Activated T-cell treated with anti-CD3 and anti-CD28 coated beads, Interleukin-2, amount 50 U/mL, for 24 hours (primary cell): ENCODE data around the gene CFAP57.
"Not testable (repeated sequence)": the region's sequence is repeated elsewhere in the genome, so short reads cannot be mapped to it uniquely, and the experiment has no call there.

Source experiments
- DNase-seq: peaks from one replicate; pipeline ENCODE4 v3.0.0-alpha.2; 2020
- H3K27ac Mint-ChIP-seq: 2 replicates; pipeline ENCODE4 v1.8.0; 2020; ENCODE audit warnings: mild to moderate bottlenecking, mixed read lengths
- H3K27me3 Mint-ChIP-seq: 2 replicates; pipeline ENCODE4 v1.8.0; 2020; ENCODE audit warnings: mixed read lengths
- H3K36me3 Mint-ChIP-seq: 2 replicates; pipeline ENCODE4 v1.8.0; 2020; ENCODE audit warnings: low read depth, mixed read lengths
- H3K4me1 Mint-ChIP-seq: 2 replicates; pipeline ENCODE4 v1.8.0; 2020; ENCODE audit warnings: low read depth, mixed read lengths
- H3K4me3 Mint-ChIP-seq: 2 replicates; pipeline ENCODE4 v1.8.0; 2020; ENCODE audit warnings: mild to moderate bottlenecking, moderate library complexity, mixed read lengths
- H3K9me3 Mint-ChIP-seq: 2 replicates; pipeline ENCODE4 v1.8.0; 2020; ENCODE audit warnings: mixed read lengths

Gene CFAP57

DNA sequence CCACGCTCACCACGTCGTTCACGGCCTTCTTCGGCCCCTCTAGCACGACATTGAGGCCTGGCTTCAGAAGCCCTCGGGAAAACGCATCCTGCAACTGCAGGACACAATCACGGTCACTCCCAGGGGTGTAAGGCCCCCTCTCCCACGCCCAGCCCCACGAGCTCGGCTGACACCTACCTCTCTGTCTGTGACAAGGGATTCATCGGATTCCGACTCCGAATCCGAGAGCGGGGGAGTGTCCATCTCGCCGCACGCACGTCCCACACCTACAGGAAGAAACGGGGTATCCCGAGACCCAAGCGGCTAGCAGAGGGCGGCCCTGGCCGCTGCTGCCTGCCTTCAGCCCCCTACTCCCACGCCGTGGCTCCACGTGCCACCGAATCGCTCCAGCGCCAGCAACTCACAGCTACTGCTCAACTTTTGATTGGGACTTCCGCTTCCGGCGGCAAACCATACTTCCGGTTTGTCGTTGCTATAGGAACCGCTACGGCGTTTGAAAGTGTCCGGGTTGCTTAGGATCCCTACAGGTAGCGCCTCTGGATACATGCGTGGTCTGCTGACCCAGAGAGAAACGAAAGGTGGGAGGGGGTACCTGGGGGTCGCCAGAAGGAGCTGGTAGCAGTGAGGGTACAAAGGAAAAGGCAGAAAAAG lies at the start of gene CFAP57, which contains the start of gene EBNA1BP2:
TSS of gene CFAP57 (plus strand) at position 455 of the 651 bp plus-strand sequence. CDS start 424 bp downstream, outside the sequence.
TSS of gene EBNA1BP2 (minus strand) at position 415 of the 651 bp plus-strand sequence. CDS start at position 243, 172 bp downstream.
- Mint-ChIP-seq H3K27ac (peak within 1 kb of the TSS; percentile 97), H3K4me1 (peaks cover 35% of the 10 kb centered on the region), H3K9me3 (no peaks in the 10 kb centered on the region), H3K36me3 (peaks cover 53% of the 10 kb centered on the region), H3K27me3 (peaks cover 16% of the 10 kb centered on the region), H3K4me3 (peak within 1 kb of the TSS; percentile 99)
- peak; percentile 96 for DNase-seq

DNA sequence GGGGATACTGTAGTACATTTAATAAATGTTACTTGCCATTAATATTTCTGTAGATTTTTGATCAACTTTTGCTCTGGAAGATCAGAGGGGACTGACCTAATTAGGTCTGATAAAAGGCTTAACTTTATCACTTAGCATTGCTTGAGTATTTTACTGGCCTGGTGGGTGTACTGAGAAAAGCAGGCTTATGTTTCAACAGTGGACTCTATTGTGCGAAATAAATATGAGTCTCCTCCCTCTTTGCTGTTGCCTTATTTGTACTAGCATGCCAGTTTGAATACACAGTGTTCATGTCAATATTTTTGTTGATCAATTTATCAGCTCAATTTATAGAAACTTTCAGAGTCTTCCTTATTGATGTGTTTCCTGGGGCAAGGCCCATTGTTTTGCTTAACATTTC lies 49.1 kb upstream of the CFAP57 start:
- no peaks in the 10 kb centered on the region for H3K4me1 Mint-ChIP-seq
- H3K27me3 Mint-ChIP-seq = peaks cover 37% of the 10 kb centered on the region
- H3K9me3 Mint-ChIP-seq = no peaks in the 10 kb centered on the region
- H3K27ac Mint-ChIP-seq = no peak overlapping the region
- H3K4me3 Mint-ChIP-seq = no peak overlapping the region
- no peaks in the 10 kb centered on the region for H3K36me3 Mint-ChIP-seq
- no peak for DNase-seq

DNA sequence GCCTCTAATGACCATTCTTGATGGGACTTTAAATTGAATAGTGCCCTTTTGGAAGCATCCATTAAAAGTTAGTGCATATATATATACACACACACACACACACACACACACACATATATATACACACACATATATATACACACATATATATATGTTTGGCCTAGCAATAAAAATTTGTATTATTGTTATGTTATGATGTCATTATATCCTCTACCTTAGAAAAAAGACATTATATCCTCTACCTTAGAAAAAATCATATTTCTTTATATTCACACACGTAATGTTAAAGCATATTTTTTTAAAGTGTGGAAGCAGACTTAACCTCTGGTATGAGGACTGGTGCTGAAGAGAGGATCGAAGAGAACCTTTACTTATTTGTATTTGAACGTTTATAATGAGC lies 43.3 kb upstream of the CFAP57 start:
- DNase-seq = no peak
- no peaks in the 10 kb centered on the region for H3K4me1 Mint-ChIP-seq
- H3K9me3 Mint-ChIP-seq = no peaks in the 10 kb centered on the region
- H3K27ac Mint-ChIP-seq = no peak overlapping the region
- no peaks in the 10 kb centered on the region for H3K36me3 Mint-ChIP-seq
- peaks cover 30% of the 10 kb centered on the region for H3K27me3 Mint-ChIP-seq
- no peak overlapping the region for H3K4me3 Mint-ChIP-seq

DNA sequence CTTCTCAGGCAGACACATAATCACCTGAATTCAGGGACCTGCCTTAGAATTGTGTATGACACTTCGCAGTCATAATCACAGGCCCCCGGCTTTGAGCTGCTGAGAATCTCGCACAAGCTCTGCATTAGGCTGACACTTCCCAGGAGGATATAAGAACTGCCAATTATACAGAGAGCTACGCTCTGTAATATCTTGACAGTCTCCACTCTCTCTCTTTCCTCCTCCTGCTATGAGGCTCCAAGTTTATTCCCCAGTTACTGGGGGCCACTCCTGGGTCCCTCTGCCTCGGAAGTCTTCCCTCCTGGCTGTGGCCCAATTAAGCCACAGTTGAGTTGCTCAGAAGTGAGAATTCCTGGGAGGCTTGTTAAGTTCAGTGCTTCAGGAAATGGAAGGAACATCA lies 42.7 kb upstream of the CFAP57 start:
- Mint-ChIP-seq H3K27me3 (peaks cover 34% of the 10 kb centered on the region), H3K27ac (no peak overlapping the region), H3K4me3 (no peak overlapping the region), H3K4me1 (no peaks in the 10 kb centered on the region), H3K9me3 (no peaks in the 10 kb centered on the region), H3K36me3 (no peaks in the 10 kb centered on the region)
- no peak for DNase-seq

DNA sequence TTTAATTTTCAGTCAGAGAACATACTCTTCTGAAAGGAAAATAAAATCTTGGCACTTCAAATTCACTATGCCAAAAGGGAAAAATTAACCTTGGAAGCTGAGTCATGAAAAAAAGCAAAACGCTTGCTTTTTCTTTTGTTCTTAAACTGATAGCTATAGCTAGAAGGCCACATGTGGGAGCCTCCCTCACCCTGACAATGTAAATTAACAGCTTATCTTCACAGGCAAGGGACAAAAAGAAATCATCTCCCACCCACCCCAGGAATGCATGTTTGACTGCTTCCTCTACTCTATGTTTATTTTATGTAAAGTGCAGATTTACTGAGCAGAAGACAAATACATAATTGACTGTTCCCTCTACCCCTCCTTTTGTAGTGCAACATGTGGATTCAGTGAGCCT lies 38.1 kb upstream of the CFAP57 start:
- H3K27me3 Mint-ChIP-seq = peaks cover 34% of the 10 kb centered on the region
- no peaks in the 10 kb centered on the region for H3K9me3 Mint-ChIP-seq
- H3K4me3 Mint-ChIP-seq = no peak overlapping the region
- no peaks in the 10 kb centered on the region for H3K4me1 Mint-ChIP-seq
- no peak overlapping the region for H3K27ac Mint-ChIP-seq
- DNase-seq = no peak
- H3K36me3 Mint-ChIP-seq = no peaks in the 10 kb centered on the region

DNA sequence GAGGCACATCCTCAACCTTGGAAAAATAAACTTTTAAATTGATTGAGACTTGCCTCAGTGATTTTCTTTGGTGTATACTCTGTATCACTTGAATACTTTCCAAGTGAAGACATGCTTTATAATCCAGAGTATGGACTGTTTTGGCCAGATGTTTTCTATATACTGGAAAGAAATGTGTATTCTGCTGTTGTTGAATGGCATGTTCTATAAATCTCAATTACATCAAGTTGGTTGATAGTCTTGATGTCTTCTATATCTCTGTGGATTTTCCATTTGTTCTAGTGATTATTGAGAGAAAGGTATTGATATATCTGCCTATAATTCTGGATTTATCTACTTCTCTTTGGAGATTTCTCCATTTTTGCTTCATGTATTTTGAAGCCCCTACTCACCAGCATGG lies 37.5 kb upstream of the CFAP57 start:
- Mint-ChIP-seq H3K4me3 (no peak overlapping the region), H3K4me1 (no peaks in the 10 kb centered on the region), H3K27me3 (peaks cover 38% of the 10 kb centered on the region), H3K36me3 (no peaks in the 10 kb centered on the region), H3K27ac (no peak overlapping the region), H3K9me3 (no peaks in the 10 kb centered on the region)
- no peak for DNase-seq

DNA sequence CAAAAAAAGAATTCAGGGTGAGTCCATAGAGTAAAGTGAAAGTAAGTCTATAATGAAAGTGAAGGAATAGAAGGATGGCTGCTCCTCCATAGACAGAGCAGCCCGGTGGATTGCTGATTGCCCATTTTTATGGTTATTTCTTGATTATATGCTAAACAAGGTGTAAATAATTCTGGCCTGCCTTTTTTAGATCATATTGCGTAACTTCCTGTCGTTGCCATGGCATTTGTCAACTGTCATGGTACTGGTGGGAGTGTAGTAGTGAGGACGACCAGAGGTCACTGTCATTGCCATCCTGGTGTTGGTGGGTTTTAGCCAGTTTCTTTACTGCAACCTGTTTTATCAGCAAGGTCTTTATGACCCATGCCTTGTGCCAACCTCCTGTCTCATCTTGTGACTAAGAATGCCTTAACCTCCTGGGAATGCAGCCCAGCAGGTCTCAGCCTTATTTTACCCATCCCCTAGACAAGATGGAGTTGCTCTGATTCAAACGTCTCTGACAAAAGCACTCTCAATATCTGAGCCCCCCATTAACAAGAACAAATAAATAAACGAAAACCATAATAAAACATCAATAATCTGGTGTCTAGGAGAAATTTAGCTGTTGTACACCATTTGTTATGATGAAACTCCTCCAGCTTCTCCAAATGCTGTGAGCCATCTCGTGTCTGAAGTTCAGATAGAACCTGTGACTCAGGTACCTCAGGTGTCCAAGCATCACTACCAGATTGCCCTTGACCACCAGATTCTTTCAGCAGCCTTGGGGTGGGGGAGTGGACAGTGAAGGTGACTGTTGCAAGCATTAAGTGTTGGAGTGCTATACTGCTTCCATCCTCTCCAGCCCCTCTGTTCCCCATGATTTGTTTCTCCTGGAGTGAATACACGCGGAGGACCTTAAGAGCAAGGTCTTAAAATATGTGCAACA lies 36.0 kb upstream of the CFAP57 start:
- H3K4me3 Mint-ChIP-seq = no peak overlapping the region
- no peaks in the 10 kb centered on the region for H3K9me3 Mint-ChIP-seq
- no peaks in the 10 kb centered on the region for H3K4me1 Mint-ChIP-seq
- peaks cover 34% of the 10 kb centered on the region for H3K27me3 Mint-ChIP-seq
- no peak for DNase-seq
- no peak overlapping the region for H3K27ac Mint-ChIP-seq
- no peaks in the 10 kb centered on the region for H3K36me3 Mint-ChIP-seq

DNA sequence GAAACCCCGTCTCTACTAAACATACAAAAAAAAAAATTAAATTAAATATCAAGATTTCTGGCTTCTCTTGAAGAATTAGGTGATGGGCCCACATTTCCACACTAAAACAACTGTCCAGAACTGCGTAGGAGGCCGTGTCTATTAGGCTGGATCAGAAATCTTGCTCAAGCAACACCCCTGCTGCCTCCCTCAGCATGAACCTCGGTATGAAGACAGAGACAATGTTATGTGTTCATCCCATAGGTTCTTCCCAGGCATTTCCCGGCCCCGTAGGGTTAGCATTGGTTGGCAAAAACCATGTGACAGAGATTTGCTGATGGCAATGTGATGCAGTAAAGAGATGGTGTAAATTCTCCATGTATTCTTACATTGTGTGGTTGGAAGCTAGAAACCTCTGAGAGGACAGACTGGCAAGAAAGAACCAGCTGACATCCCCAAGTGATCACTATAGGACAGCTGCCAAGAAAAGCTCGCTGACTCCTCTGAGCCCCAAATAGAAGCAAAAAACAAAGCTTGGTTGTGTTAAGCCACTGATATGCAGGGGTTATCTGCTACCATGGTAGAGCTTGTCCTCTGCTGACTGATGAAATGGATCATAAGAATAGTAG lies 34.6 kb upstream of the CFAP57 start:
- H3K36me3 Mint-ChIP-seq = no peaks in the 10 kb centered on the region
- no peak for DNase-seq
- H3K27ac Mint-ChIP-seq = no peak overlapping the region
- H3K27me3 Mint-ChIP-seq = peaks cover 30% of the 10 kb centered on the region
- H3K4me3 Mint-ChIP-seq = no peak overlapping the region
- no peaks in the 10 kb centered on the region for H3K9me3 Mint-ChIP-seq
- H3K4me1 Mint-ChIP-seq = no peaks in the 10 kb centered on the region

DNA sequence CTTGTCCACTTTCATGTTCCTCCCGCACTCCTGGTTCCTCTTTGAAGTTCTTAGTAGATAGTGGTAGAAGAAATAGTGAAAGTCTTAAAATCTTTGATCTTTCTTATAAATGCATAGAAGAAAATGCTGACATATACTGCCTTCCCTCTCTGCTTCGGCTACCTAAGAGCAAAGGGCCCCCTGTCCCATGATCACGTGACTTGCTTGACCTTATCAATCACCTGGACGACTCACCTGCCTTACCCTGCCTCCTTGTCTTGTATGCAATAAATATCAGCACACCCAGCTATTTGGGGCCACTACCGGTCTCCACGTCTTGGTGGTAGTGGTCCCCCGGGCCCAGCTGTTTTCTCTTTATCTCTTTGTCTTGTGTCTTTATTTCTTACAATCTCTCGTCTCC lies 32.8 kb upstream of the CFAP57 start:
- not testable (repeated sequence) for DNase-seq, H3K4me1 Mint-ChIP-seq, H3K36me3 Mint-ChIP-seq, H3K4me3 Mint-ChIP-seq, H3K27ac Mint-ChIP-seq, H3K9me3 Mint-ChIP-seq
- H3K27me3 Mint-ChIP-seq = peaks cover 42% of the 10 kb centered on the region

DNA sequence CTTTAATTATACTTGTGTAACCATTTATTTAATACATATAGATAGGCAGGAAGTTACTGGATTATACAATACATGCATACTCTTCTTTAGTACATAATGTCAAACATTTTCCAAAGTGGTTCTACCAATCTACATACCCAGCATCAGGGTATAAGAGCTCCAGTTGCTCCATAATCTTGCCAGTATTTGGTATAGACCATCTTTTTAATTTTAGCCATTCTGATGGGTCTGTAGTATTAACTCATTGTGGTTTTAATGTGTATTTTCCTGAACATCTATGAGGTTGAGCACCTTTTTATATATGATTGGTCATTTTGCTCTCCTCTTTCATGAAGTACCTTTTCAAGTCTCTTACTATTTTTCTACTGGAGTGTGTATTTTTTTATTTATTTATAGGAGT lies 32.1 kb upstream of the CFAP57 start:
- Mint-ChIP-seq H3K4me3 (no peak overlapping the region), H3K36me3 (no peaks in the 10 kb centered on the region), H3K9me3 (no peaks in the 10 kb centered on the region), H3K4me1 (no peaks in the 10 kb centered on the region), H3K27me3 (peaks cover 42% of the 10 kb centered on the region), H3K27ac (no peak overlapping the region)
- no peak for DNase-seq

DNA sequence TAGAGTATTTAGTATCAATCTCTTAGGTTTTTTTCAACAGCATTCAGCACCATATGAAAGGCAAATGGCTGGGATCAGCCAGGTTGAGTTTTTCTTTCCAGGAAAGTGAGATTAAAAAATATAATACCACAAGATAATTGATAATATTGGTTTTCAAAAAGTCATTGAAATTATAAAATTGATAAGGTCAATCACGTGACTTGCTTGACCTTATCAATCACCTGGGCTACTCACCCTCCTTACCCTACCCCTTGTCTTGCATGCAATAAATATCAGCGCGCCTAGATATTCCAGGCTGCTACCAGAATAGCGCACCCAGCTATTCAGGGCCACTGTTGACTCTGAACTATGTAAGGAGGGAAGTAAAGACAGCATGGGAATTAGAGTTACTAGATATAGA lies 31.5 kb upstream of the CFAP57 start:
- H3K9me3 Mint-ChIP-seq = no peaks in the 10 kb centered on the region

DNA sequence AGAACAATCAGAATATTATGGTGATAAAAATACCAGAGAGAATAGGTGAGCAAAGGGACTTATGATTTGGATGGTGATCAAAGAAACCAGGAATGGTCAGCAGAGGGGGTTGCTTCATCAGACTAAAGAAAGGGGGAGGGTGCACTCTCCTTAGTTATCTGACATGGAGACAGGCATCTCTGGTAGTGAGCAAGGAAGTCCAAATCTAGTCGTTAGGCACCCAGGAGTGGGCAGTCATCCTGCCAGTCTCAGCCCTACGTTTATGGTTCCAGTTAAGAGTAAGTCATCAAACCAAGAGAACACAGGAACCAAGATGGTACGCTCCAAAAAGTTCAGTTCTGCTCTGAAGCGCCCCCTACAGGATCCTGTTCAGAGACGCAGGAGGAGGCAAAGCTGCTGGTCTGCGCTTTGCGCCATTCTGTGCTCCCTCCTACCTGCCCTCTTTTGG lies 28.7 kb upstream of the CFAP57 start:
- no peak for DNase-seq
- no peaks in the 10 kb centered on the region for H3K36me3 Mint-ChIP-seq
- no peak overlapping the region for H3K4me3 Mint-ChIP-seq
- peaks cover 3% of the 10 kb centered on the region for H3K4me1 Mint-ChIP-seq
- H3K9me3 Mint-ChIP-seq = no peaks in the 10 kb centered on the region
- no peak overlapping the region for H3K27ac Mint-ChIP-seq
- H3K27me3 Mint-ChIP-seq = peaks cover 64% of the 10 kb centered on the region

More for the DNA sequence above, 31.5 kb upstream of the CFAP57 start:
- no peak for DNase-seq
- no peak overlapping the region for H3K4me3 Mint-ChIP-seq
- H3K4me1 Mint-ChIP-seq = no peaks in the 10 kb centered on the region
- no peaks in the 10 kb centered on the region for H3K36me3 Mint-ChIP-seq
- peaks cover 46% of the 10 kb centered on the region for H3K27me3 Mint-ChIP-seq
- H3K27ac Mint-ChIP-seq = no peak overlapping the region

DNA sequence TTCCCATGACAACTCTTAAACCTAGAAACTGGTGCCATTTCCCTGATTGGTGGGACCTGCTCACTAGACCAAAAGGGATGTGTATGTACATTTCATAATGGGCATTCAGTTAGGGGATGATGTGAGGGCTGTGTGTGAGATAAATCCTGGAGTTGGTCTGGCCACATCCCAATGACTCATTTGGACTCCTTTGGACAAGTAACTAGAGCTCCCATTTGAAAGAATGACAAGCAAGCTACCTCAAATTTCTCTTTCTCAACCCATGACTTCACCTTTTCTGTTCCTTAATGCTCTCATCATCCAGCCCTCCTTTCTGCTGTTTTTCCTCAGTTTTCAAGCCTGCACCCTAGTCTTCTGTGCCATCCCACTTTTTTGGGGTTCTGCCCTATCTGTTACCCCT lies 27.9 kb upstream of the CFAP57 start:
- DNase-seq = no peak
- H3K4me3 Mint-ChIP-seq = no peak overlapping the region
- H3K4me1 Mint-ChIP-seq = peaks cover 5% of the 10 kb centered on the region
- H3K36me3 Mint-ChIP-seq = no peaks in the 10 kb centered on the region
- H3K27me3 Mint-ChIP-seq = peaks cover 72% of the 10 kb centered on the region
- no peaks in the 10 kb centered on the region for H3K9me3 Mint-ChIP-seq
- no peak overlapping the region for H3K27ac Mint-ChIP-seq

DNA sequence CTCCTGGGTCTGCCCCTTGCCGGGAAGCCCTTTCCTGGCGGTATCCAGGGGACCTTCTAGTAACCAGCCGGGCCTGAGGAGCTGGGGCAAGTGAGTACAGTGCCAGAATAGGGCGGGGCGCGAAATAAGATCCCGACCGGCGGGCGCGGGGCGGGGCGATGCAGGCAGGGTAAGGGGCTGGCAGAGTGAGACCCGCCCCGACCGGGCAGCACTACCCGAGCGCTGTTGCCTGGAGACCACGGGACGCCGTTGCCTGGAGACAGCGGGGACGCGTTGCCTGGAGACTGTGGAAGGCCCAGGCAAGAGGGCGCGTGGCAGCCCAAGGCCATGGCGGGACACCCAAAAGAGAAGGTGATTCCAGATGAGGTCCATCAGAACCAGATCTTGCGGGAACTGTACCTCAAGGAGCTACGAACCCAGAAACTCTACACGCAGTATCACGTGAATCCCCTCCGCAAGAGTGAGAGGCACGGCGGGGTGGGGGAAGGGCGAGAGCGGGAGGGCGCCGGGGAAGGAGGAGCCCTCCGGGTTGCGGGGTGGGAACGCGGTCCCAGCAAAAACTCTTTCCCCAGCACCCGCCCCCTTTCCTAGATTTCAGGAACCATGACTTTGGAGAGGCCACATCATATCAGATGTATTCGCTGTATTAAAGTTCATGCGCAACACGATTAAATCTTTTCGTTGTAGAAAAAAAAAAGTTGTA lies 24.4 kb upstream of the CFAP57 start:
- peak overlapping the region; percentile 57 for H3K4me3 Mint-ChIP-seq
- H3K36me3 Mint-ChIP-seq = no peaks in the 10 kb centered on the region
- no peak overlapping the region for H3K27ac Mint-ChIP-seq
- H3K27me3 Mint-ChIP-seq = peaks cover 79% of the 10 kb centered on the region
- peaks cover 5% of the 10 kb centered on the region for H3K4me1 Mint-ChIP-seq
- H3K9me3 Mint-ChIP-seq = no peaks in the 10 kb centered on the region
- DNase-seq = peak; percentile 58
